Smooth muscle cell (in vitro differentiated cells): ENCODE results near the gene TRAF2. TPM values are rescaled to one million over a fixed set of nuclear protein-coding genes. Genes with fewer than 3 reads are reported as not detected.

Source experiments
- DNase-seq: peaks from one replicate; lab custom pipeline; 2025; ENCODE audit not compliant: unreplicated experiment; lab: John Stamatoyannopoulos, UW
- H2AFZ ChIP-seq: fragments of 200-600 bp; sonication (generic); 2 replicates; pipeline ENCODE4 v1.6.0; 2016; ENCODE audit warnings: antibody characterized with exemption, low read depth, mild to moderate bottlenecking
- H3F3A ChIP-seq: fragments of 200-600 bp; sonication (generic); 2 replicates; pipeline ENCODE4 v1.6.0; 2017; ENCODE audit warnings: antibody characterized with exemption, low read depth
- H3K27ac ChIP-seq: fragments of 200-600 bp; sonication (generic); 2 replicates; pipeline ENCODE4 v1.5.1; 2016; ENCODE audit warnings: low read depth, mild to moderate bottlenecking
- H3K27me3 ChIP-seq: fragments of 200-600 bp; sonication (generic); 2 replicates; pipeline ENCODE4 v1.6.1; 2016; ENCODE audit warnings: low read depth, mild to moderate bottlenecking
- H3K36me3 ChIP-seq: fragments of 200-600 bp; sonication (generic); 2 replicates; pipeline ENCODE4 v1.5.1; 2016; ENCODE audit warnings: low read depth
- H3K4me1 ChIP-seq: fragments of 200-600 bp; sonication (generic); 2 replicates; pipeline ENCODE4 v1.5.1; 2016; ENCODE audit warnings: low read depth
- H3K4me2 ChIP-seq: fragments of 200-600 bp; sonication (generic); 2 replicates; pipeline ENCODE4 v1.6.0; 2016; ENCODE audit warnings: mild to moderate bottlenecking
- H3K4me3 ChIP-seq: fragments of 200-600 bp; sonication (generic); 2 replicates; pipeline ENCODE4 v1.5.1; 2016; ENCODE audit warnings: mild to moderate bottlenecking
- H3K79me2 ChIP-seq: fragments of 200-600 bp; sonication (generic); 2 replicates; pipeline ENCODE4 v1.6.0; 2016; ENCODE audit warnings: low read depth, mild to moderate bottlenecking
- H3K9ac ChIP-seq: fragments of 200-600 bp; sonication (generic); 2 replicates; pipeline ENCODE4 v1.6.0; 2016; ENCODE audit warnings: low read depth
- H3K9me3 ChIP-seq: fragments of 200-600 bp; sonication (generic); replicated peaks from 2 replicates; pipeline ENCODE4 v1.5.1; 2016; ENCODE audit warnings: low read depth
- H4K20me1 ChIP-seq: fragments of 200-600 bp; sonication (generic); 2 replicates; pipeline ENCODE4 v1.6.0; 2016; ENCODE audit warnings: low read depth
- WGBS: methylation state at CpG from one replicate; pipeline ENCODE4 v1.1.7; 2016; ENCODE audit warnings: low lambda C conversion rate; 5-methylcytosine and 5-hydroxymethylcytosine counted together
- polyA plus RNA-seq: library from polyadenylated mRNA; unstranded; fragments of >200 nt; fragmentation: Nextera tagmentation; extraction: Ambion mirVana; gene quantifications from 2 replicates; pipeline ENCODE4 v1.2.1, GENCODE V29; 2016
- total RNA-seq: library from RNA; depleted of rRNA; stranded (reverse); fragments of >200 nt; gene quantifications from 2 replicates; pipeline ENCODE4 v1.2.3, GENCODE V29; 2014
- TF ChIP-seq, protein P1 (sequence below): fragments of 200-600 bp; sonication (generic); IDR thresholded peaks from 2 replicates; pipeline ENCODE4 v1.5.1; 2017; ENCODE audit warnings: borderline replicate concordance, mild to moderate bottlenecking, antibody characterized with exemption; ENCODE audit not compliant: insufficient read depth, poor library complexity, severe bottlenecking

TRAF2 gene
- total and polyA plus RNA-seq, 2 experiments from 2014 or later = 7.0 to 15.9 TPM

DNA sequence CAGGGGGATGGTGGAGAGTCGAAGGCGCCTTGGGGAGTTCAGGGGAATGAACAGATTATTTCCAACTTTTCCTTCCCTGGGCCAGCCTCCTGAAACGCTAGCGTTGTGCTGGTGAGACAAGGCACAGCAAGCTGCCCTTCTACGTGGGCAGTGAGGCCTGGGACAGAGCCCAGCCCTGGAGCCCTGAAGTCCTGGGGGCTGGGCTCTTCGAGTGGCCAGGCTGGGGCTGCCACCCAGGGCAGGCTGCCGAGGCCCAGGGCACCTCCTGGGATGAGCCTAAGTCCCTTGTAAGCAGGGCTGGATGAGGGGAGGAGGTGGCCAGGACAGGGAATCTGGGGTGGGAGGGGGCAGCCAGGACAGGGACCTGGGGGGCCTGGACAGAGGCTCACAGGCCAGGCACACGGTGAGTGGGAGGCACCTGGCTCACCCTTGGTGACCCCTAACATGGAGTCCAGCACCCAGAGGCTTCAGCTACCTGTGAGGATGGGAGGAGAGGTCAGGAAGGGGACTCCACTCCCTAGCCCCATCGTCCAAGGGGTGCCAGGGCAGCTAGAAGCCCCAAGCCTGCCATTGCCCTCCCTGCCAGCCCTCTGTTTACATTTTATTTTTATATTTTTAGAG is 64.5 kb downstream of the TRAF2 start:
- Histone ChIP-seq H3K27me3 (no peaks in the 10 kb centered on the region), H3K27ac (no peak overlapping the region), H3K79me2 (no peaks in the 10 kb centered on the region), H3K4me3 (peak overlapping the region; percentile 47), H2AFZ (no peak overlapping the region), H3K4me2 (peak overlapping the region; percentile 85), H3F3A (no peaks in the 10 kb centered on the region), H3K9ac (no peak overlapping the region), H3K4me1 (peaks cover 6% of the 10 kb centered on the region), H3K9me3 (no peaks in the 10 kb centered on the region), H3K36me3 (no peaks in the 10 kb centered on the region), H4K20me1 (no peaks in the 10 kb centered on the region)
- TF ChIP-seq, protein P1, sequence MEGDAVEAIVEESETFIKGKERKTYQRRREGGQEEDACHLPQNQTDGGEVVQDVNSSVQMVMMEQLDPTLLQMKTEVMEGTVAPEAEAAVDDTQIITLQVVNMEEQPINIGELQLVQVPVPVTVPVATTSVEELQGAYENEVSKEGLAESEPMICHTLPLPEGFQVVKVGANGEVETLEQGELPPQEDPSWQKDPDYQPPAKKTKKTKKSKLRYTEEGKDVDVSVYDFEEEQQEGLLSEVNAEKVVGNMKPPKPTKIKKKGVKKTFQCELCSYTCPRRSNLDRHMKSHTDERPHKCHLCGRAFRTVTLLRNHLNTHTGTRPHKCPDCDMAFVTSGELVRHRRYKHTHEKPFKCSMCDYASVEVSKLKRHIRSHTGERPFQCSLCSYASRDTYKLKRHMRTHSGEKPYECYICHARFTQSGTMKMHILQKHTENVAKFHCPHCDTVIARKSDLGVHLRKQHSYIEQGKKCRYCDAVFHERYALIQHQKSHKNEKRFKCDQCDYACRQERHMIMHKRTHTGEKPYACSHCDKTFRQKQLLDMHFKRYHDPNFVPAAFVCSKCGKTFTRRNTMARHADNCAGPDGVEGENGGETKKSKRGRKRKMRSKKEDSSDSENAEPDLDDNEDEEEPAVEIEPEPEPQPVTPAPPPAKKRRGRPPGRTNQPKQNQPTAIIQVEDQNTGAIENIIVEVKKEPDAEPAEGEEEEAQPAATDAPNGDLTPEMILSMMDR = no peak
- no peak for DNase-seq
- WGBS = 66% methylated on average over 8 of the region's 9 CpGs

DNA sequence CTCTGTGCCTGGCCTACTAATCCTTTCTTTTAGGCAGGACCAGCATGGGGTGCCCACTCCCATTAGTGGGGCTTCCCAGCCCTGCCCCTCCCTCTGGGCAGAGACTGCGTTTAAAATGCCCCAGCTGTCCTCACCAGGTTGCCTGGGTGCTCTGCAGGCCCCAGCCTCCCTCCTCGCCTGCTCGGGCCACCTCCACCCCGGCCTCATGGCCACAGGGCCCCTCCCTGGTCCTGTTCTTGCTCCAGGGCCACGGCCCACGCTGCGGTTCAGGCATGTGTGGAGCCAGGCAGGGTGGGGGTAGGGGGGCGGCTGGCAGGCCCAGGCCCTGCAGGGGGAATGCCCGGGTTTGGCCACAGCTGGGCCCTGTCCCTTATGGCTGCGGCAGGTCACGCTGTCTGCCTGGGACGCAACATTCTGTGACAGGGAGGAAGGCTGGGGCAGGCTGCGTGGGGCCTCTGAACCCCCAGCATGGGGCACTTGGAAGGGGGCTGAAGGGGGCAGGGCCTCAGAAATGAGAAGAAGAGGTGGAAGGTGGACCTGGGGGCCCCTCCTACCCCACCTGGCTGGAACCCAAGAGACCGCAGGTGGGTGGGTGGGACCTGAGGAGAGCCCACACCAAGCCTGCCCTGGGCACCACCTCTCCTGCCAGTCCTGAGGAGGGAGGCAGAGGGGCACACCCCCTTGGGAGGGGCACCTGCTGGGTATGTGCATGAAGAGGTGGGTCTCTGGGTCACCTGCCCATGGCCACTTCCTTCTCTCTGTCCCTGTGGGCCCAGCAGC is 65.4 kb downstream of the TRAF2 start, which contains the start of gene LCN12:
LCN12 (plus strand) TSS at position 733 of the 780 bp plus-strand sequence. CDS start 55 bp downstream, outside the sequence.
- DNase-seq = no peak
- TF ChIP-seq, protein P1 = no peak
- Histone ChIP-seq H3K27ac (no peak within 1 kb of the TSS), H3K27me3 (no peaks in the 10 kb centered on the region), H3K4me2 (no peak within 1 kb of the TSS), H3K9ac (no peak within 1 kb of the TSS), H3K36me3 (no peaks in the 10 kb centered on the region), H4K20me1 (no peaks in the 10 kb centered on the region), H3K4me1 (peaks cover 6% of the 10 kb centered on the region), H2AFZ (no peak within 1 kb of the TSS), H3F3A (no peaks in the 10 kb centered on the region), H3K9me3 (no peaks in the 10 kb centered on the region), H3K4me3 (no peak within 1 kb of the TSS), H3K79me2 (no peaks in the 10 kb centered on the region)
- WGBS = 88% methylated on average over 12 of the region's 14 CpGs

DNA sequence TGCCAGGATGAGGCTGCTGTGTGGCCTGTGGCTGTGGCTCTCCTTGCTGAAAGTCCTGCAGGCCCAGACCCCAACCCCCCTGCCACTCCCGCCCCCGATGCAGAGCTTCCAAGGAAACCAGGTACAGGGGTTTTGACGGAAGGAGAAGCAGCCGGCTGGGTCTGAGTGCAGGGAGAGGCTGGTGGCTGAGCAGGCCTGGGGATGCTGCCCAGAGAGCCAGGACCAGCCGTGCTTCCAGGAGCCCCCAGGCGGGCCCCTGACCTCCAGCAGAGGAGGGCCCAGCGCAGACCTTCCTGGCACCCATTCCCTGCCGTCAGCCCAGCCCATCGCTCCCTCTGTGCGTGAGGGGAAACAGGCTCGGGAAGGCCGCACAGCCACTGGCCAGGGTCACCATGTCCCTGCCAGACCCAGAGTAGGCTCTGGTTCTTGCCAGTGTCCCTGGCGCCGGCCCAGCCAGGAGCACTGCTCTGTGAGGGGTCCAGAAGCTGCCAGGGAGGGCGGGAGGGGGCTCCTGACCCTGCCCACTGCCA is 66.1 kb downstream of the TRAF2 start:
- H3K4me3 ChIP-seq = no peak overlapping the region
- H3K9me3 ChIP-seq = no peaks in the 10 kb centered on the region
- H3K27ac ChIP-seq = no peak overlapping the region
- H3K9ac ChIP-seq = no peak overlapping the region
- no peak overlapping the region for H3K4me2 ChIP-seq
- TF ChIP-seq, protein P1 = no peak
- no peaks in the 10 kb centered on the region for H3K79me2 ChIP-seq
- no peaks in the 10 kb centered on the region for H3K36me3 ChIP-seq
- DNase-seq = no peak
- H2AFZ ChIP-seq = no peak overlapping the region
- peaks cover 6% of the 10 kb centered on the region for H3K4me1 ChIP-seq
- H3F3A ChIP-seq = no peaks in the 10 kb centered on the region
- WGBS = 84% methylated on average over 13 of the region's 15 CpGs
- H3K27me3 ChIP-seq = no peaks in the 10 kb centered on the region
- H4K20me1 ChIP-seq = no peaks in the 10 kb centered on the region
